SK-N-SH (cell line): ENCODE data around the gene PNPLA5. TPM values are rescaled to one million over a fixed set of nuclear protein-coding genes. Genes with fewer than 3 reads are reported as not detected.

Experiments
- CTCF ChIA-PET: fragments of 300-600, 350-600 bp; formaldehyde crosslinking; extraction: SDS; loops from one replicate; lab custom pipeline; 2021; lab: Yijun Ruan, JAX
- POLR2A ChIA-PET: fragments of 350-600 bp; sonication (Branson Sonifier 250); formaldehyde crosslinking; extraction: SDS; loops from one replicate; lab custom pipeline; 2020; ENCODE audit warnings: antibody characterized with exemption, inconsistent platforms; lab: Yijun Ruan, JAX
- DNase-seq: peaks from one replicate; pipeline ENCODE4 v3.0.0; 2012
- H2AFZ ChIP-seq: fragments of 200-600 bp; sonication (generic); 2 replicates; pipeline ENCODE4 v1.8.1; 2016; ENCODE audit warnings: antibody characterized with exemption, mild to moderate bottlenecking, low read depth
- H3F3A ChIP-seq: fragments of 200-600 bp; sonication (generic); replicated peaks from 2 replicates; pipeline ENCODE3; 2016; ENCODE audit warnings: antibody characterized with exemption, mild to moderate bottlenecking; ENCODE audit not compliant: insufficient read depth
- H3K27ac ChIP-seq, 2 experiments: fragments of 200-500 bp in 1 of 2; fragments of 200-600 bp in 1 of 2; sonication (Bioruptor generic) in 1 of 2; sonication (generic), shearing (Covaris generic) in 1 of 2; 2 replicates each; pipeline versions ENCODE4 v1.5.1 to v1.6.1; 2014 to 2016; ENCODE audit warnings: low read depth in 2 of 2, inconsistent platforms in 1 of 2, low read length in 1 of 2, mild to moderate bottlenecking in 1 of 2, mixed read lengths in 1 of 2
- H3K27me3 ChIP-seq: fragments of 200-600 bp; sonication (generic), shearing (Covaris generic); 2 replicates; pipeline ENCODE4 v1.6.1; 2016; ENCODE audit warnings: mixed run types; ENCODE audit not compliant: insufficient read depth
- H3K36me3 ChIP-seq, 2 experiments: fragments of 200-500 bp in 1 of 2; fragments of 200-600 bp in 1 of 2; sonication (Bioruptor generic) in 1 of 2; sonication (generic) in 1 of 2; replicated peaks in 1 of 2; 2 replicates each; pipeline versions ENCODE3 to v1.5.1; 2014 to 2016; ENCODE audit warnings: low read length in 1 of 2, mild to moderate bottlenecking in 1 of 2; ENCODE audit not compliant: insufficient read depth in 2 of 2, control insufficient read depth in 1 of 2
- H3K4me1 ChIP-seq, 2 experiments: fragments of 200-500 bp in 1 of 2; fragments of 200-600 bp in 1 of 2; sonication (Bioruptor generic) in 1 of 2; sonication (generic), shearing (Covaris generic) in 1 of 2; 2 replicates each; pipeline versions ENCODE4 v1.5.1 to v1.6.1; 2014 to 2016; ENCODE audit warnings: low read depth in 1 of 2, low read length in 1 of 2, mixed run types in 1 of 2; ENCODE audit not compliant: insufficient read depth in 2 of 2, control insufficient read depth in 1 of 2
- H3K4me2 ChIP-seq: fragments of 200-600 bp; sonication (generic), shearing (Covaris generic); 2 replicates; pipeline ENCODE4 v1.6.1; 2017; ENCODE audit warnings: mixed run types
- H3K4me3 ChIP-seq, 2 experiments: fragments of 200-500 bp in 1 of 2; fragments of 200-600 bp in 1 of 2; sonication (Bioruptor generic) in 1 of 2; sonication (generic), shearing (Covaris generic) in 1 of 2; 2 replicates each; pipeline versions ENCODE4 v1.5.1 to v1.8.1; 2014 to 2016; ENCODE audit warnings: low read depth in 2 of 2, inconsistent platforms in 1 of 2, low read length in 1 of 2, mild to moderate bottlenecking in 1 of 2, mixed read lengths in 1 of 2, moderate library complexity in 1 of 2
- H3K79me2 ChIP-seq: fragments of 200-600 bp; sonication (generic); 2 replicates; pipeline ENCODE4 v1.8.1; 2017; ENCODE audit warnings: mild to moderate bottlenecking; ENCODE audit not compliant: insufficient read depth
- H3K9ac ChIP-seq: fragments of 200-600 bp; sonication (generic); 2 replicates; pipeline ENCODE4 v1.6.1; 2017; ENCODE audit warnings: mixed run types
- H3K9me2 ChIP-seq: fragments of 200-600 bp; sonication (generic); 2 replicates; pipeline ENCODE4 v1.6.1; 2017; ENCODE audit warnings: mixed run types
- H3K9me3 ChIP-seq: fragments of 200-600 bp; sonication (generic); 2 replicates; pipeline ENCODE4 v1.6.1; 2017; ENCODE audit warnings: mixed run types, mild to moderate bottlenecking, moderate library complexity
- H4K20me1 ChIP-seq: fragments of 200-600 bp; sonication (generic); 2 replicates; pipeline ENCODE4 v1.6.1; 2017; ENCODE audit warnings: mild to moderate bottlenecking, mixed run types; ENCODE audit not compliant: insufficient read depth
- CHD2 ChIP-seq: fragments of 150-350 bp; IDR thresholded peaks from 2 replicates; pipeline ENCODE4 v1.6.1; 2018; ENCODE audit warnings: low read length; ENCODE audit not compliant: partially characterized antibody
- ELF1 ChIP-seq: IDR thresholded peaks from 2 replicates; pipeline ENCODE4 v1.4.0; 2012
- EZH2phosphoT487 ChIP-seq: fragments of 200-600 bp; sonication (generic); IDR thresholded peaks from 2 replicates; pipeline ENCODE4 v1.6.1; 2017; ENCODE audit warnings: low read depth, mixed run types, mild to moderate bottlenecking, antibody characterized with exemption, moderate library complexity, borderline replicate concordance
- FOSL2 ChIP-seq: IDR thresholded peaks from 2 replicates; pipeline ENCODE4 v1.4.0; 2012; ENCODE audit warnings: low read depth, mild to moderate bottlenecking, moderate library complexity, borderline replicate concordance
- FOXJ3 ChIP-seq: sonication (generic); formaldehyde crosslinking; IDR thresholded peaks from 2 replicates; pipeline ENCODE4 v1.5.1; 2020; ENCODE audit warnings: mild to moderate bottlenecking, missing genetic modification reagents
- FOXM1 ChIP-seq: IDR thresholded peaks from 2 replicates; pipeline ENCODE4 v1.4.0; 2012; ENCODE audit warnings: low read depth, mild to moderate bottlenecking
- JUND ChIP-seq: IDR thresholded peaks from 2 replicates; pipeline ENCODE4 v1.4.0; 2012
- MEF2A ChIP-seq: IDR thresholded peaks from 2 replicates; pipeline ENCODE4 v1.4.0; 2012; ENCODE audit warnings: low read depth, borderline replicate concordance
- RAD21 ChIP-seq: IDR thresholded peaks from 2 replicates; pipeline ENCODE4 v1.6.1; 2012; ENCODE audit warnings: mild to moderate bottlenecking, low read length
- RCOR1 ChIP-seq: fragments of 150-350 bp; IDR thresholded peaks from 2 replicates; pipeline ENCODE4 v1.6.1; 2017; ENCODE audit warnings: antibody characterized with exemption, low read length
- RFX5 ChIP-seq: IDR thresholded peaks from 2 replicates; pipeline ENCODE4 v1.6.1; 2012; ENCODE audit warnings: mild to moderate bottlenecking, improper control_type of control experiment, low read length
- RXRA ChIP-seq: IDR thresholded peaks from 2 replicates; pipeline ENCODE4 v1.4.0; 2012; ENCODE audit warnings: low read depth, mild to moderate bottlenecking, borderline replicate concordance
- SIN3A ChIP-seq: IDR thresholded peaks from 2 replicates; pipeline ENCODE4 v1.6.1; 2012; ENCODE audit warnings: low read depth, mild to moderate bottlenecking, low read length, moderate library complexity, borderline replicate concordance
- SMC3 ChIP-seq: IDR thresholded peaks from 2 replicates; pipeline ENCODE4 v1.6.1; 2012; ENCODE audit warnings: low read depth, low read length, improper control_type of control experiment
- TEAD4 ChIP-seq: IDR thresholded peaks from 2 replicates; pipeline ENCODE4 v1.4.0; 2012; ENCODE audit warnings: mild to moderate bottlenecking, borderline replicate concordance; ENCODE audit not compliant: insufficient read depth
- USF2 ChIP-seq: fragments of 150-350 bp; IDR thresholded peaks from 2 replicates; pipeline ENCODE4 v1.6.1; 2017; ENCODE audit warnings: antibody characterized with exemption, low read length, low read depth, borderline replicate concordance
- YY1 ChIP-seq: IDR thresholded peaks from 2 replicates; pipeline ENCODE4 v1.4.0; 2012; ENCODE audit warnings: low read depth, mild to moderate bottlenecking
- WGBS: methylation state at CpG from one replicate; pipeline ENCODE4 v1.1.6; 2017; ENCODE audit warnings: low lambda C conversion rate; 5-methylcytosine and 5-hydroxymethylcytosine counted together
- polyA plus RNA-seq, 3 experiments: library from polyadenylated mRNA; depleted of rRNA; stranded (reverse); fragments of >200 nt; gene quantifications; 2 replicates each; pipeline ENCODE4 v1.2.3, GENCODE V29; 2012
- TF ChIP-seq, protein P1 (sequence below): IDR thresholded peaks from 2 replicates; pipeline ENCODE4 v1.4.0; 2012; ENCODE audit warnings: low read depth, borderline replicate concordance
- TF ChIP-seq, protein P2 (sequence below): IDR thresholded peaks from 2 replicates; pipeline ENCODE4 v1.4.0; 2012; ENCODE audit warnings: low read depth, borderline replicate concordance
- TF ChIP-seq, protein P3 (sequence below): IDR thresholded peaks from 2 replicates; pipeline ENCODE4 v1.4.0; 2012; ENCODE audit warnings: low read depth
- TF ChIP-seq, protein P4 (sequence below): IDR thresholded peaks from 2 replicates; pipeline ENCODE4 v1.6.1; 2012; ENCODE audit warnings: mild to moderate bottlenecking, low read depth, low read length, moderate library complexity

Gene PNPLA5
- polyA plus RNA-seq, 1 of the 3 experiments (the other 2 are of a cell fraction), result not detected

GRCh38 chr22:43837666-43838065 is 54.1 kb downstream of the PNPLA5 start (continued):
- TF ChIP-seq TEAD4 (no peak), YY1 (no peak), USF2 (no peak)
- TF ChIP-seq, protein P1, sequence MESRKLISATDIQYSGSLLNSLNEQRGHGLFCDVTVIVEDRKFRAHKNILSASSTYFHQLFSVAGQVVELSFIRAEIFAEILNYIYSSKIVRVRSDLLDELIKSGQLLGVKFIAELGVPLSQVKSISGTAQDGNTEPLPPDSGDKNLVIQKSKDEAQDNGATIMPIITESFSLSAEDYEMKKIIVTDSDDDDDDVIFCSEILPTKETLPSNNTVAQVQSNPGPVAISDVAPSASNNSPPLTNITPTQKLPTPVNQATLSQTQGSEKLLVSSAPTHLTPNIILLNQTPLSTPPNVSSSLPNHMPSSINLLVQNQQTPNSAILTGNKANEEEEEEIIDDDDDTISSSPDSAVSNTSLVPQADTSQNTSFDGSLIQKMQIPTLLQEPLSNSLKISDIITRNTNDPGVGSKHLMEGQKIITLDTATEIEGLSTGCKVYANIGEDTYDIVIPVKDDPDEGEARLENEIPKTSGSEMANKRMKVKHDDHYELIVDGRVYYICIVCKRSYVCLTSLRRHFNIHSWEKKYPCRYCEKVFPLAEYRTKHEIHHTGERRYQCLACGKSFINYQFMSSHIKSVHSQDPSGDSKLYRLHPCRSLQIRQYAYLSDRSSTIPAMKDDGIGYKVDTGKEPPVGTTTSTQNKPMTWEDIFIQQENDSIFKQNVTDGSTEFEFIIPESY, result no peak

- H3F3A ChIP-seq, result no peaks in the 10 kb centered on the region
- H3K4me1 ChIP-seq, result no peaks in the 10 kb centered on the region; a peak in 1 of 4 replicates
- CTCF ChIA-PET, result interaction anchor here (1.0 kb wide), 1 partner anchor 13 kb away, joined by 3 read pairs; no protein-coding TSS in a partner anchor
- TF ChIP-seq, protein P2, sequence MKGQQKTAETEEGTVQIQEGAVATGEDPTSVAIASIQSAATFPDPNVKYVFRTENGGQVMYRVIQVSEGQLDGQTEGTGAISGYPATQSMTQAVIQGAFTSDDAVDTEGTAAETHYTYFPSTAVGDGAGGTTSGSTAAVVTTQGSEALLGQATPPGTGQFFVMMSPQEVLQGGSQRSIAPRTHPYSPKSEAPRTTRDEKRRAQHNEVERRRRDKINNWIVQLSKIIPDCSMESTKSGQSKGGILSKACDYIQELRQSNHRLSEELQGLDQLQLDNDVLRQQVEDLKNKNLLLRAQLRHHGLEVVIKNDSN, result no peak
- TF ChIP-seq RXRA, result no peak
- no peak for TF ChIP-seq RAD21
- TF ChIP-seq YY1, result no peak
- no peak for TF ChIP-seq CHD2
- no peak for TF ChIP-seq USF2
- TF ChIP-seq FOXM1, result no peak
- TF ChIP-seq FOXJ3, result no peak
- no peak for TF ChIP-seq JUND
- TF ChIP-seq, protein P3, sequence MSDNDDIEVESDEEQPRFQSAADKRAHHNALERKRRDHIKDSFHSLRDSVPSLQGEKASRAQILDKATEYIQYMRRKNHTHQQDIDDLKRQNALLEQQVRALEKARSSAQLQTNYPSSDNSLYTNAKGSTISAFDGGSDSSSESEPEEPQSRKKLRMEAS, result no peak
- no peak for TF ChIP-seq TEAD4
- no peak for TF ChIP-seq SMC3
- no peak for TF ChIP-seq ELF1
- TF ChIP-seq, protein P4, sequence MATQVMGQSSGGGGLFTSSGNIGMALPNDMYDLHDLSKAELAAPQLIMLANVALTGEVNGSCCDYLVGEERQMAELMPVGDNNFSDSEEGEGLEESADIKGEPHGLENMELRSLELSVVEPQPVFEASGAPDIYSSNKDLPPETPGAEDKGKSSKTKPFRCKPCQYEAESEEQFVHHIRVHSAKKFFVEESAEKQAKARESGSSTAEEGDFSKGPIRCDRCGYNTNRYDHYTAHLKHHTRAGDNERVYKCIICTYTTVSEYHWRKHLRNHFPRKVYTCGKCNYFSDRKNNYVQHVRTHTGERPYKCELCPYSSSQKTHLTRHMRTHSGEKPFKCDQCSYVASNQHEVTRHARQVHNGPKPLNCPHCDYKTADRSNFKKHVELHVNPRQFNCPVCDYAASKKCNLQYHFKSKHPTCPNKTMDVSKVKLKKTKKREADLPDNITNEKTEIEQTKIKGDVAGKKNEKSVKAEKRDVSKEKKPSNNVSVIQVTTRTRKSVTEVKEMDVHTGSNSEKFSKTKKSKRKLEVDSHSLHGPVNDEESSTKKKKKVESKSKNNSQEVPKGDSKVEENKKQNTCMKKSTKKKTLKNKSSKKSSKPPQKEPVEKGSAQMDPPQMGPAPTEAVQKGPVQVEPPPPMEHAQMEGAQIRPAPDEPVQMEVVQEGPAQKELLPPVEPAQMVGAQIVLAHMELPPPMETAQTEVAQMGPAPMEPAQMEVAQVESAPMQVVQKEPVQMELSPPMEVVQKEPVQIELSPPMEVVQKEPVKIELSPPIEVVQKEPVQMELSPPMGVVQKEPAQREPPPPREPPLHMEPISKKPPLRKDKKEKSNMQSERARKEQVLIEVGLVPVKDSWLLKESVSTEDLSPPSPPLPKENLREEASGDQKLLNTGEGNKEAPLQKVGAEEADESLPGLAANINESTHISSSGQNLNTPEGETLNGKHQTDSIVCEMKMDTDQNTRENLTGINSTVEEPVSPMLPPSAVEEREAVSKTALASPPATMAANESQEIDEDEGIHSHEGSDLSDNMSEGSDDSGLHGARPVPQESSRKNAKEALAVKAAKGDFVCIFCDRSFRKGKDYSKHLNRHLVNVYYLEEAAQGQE, result no peak
- no peak for TF ChIP-seq EZH2phosphoT487
- TF ChIP-seq RCOR1, result no peak
- TF ChIP-seq FOSL2, result no peak
- TF ChIP-seq SIN3A, result no peak
- TF ChIP-seq RFX5, result no peak
- TF ChIP-seq MEF2A, result no peak
- TF ChIP-seq, all 33 proteins: peak for 0
- POLR2A ChIA-PET, result no interaction called here
- H3K79me2 ChIP-seq, result no peaks in the 10 kb centered on the region
- no peaks in the 10 kb centered on the region for H3K27me3 ChIP-seq
- no peaks in the 10 kb centered on the region for H3K9me2 ChIP-seq
- no peak for DNase-seq
- H3K9ac ChIP-seq, result no peak overlapping the region
- H3K4me3 ChIP-seq, result no peak overlapping the region
- no peaks in the 10 kb centered on the region for H4K20me1 ChIP-seq
- H3K27ac ChIP-seq, result no peak overlapping the region
- H3K4me2 ChIP-seq, result no peak overlapping the region
- H3K36me3 ChIP-seq, result no peaks in the 10 kb centered on the region
- no peak overlapping the region for H2AFZ ChIP-seq
- no peaks in the 10 kb centered on the region for H3K9me3 ChIP-seq
- WGBS, result 81% methylated on average over 5 of the region's 13 CpGs
These were observed 56.1 kb downstream of the PNPLA5 start for GRCh38 chr22:43835736-43836135.
